SU-DHL-6 (cell line): ENCODE data around the gene PDPK1.

ENCODE experiments used
- H2AFZ ChIP-seq: fragments of 200-600 bp; sonication (generic); 2 replicates; pipeline ENCODE4 v1.6.1; 2014; ENCODE audit warnings: low read depth, mild to moderate bottlenecking, moderate library complexity, mixed read lengths, antibody characterized with exemption, low read length; ENCODE audit not compliant: severe bottlenecking
- H3F3A ChIP-seq: fragments of 200-600 bp; shearing (Covaris generic); 2 replicates; pipeline ENCODE4 v1.6.0; 2016; ENCODE audit warnings: antibody characterized with exemption, mild to moderate bottlenecking; ENCODE audit not compliant: insufficient read depth
- H3K27ac ChIP-seq: fragments of 200-600 bp; sonication (generic); 2 replicates; pipeline ENCODE4 v1.5.1; 2016; ENCODE audit warnings: low read depth, mild to moderate bottlenecking, low read length, moderate library complexity, mixed read lengths
- H3K27me3 ChIP-seq: fragments of 200-600 bp; sonication (generic), shearing (Covaris generic); 2 replicates; pipeline ENCODE4 v1.6.0; 2014; ENCODE audit warnings: mild to moderate bottlenecking, low read length
- H3K36me3 ChIP-seq: fragments of 200-600 bp; sonication (generic); 2 replicates; pipeline ENCODE4 v1.6.1; 2014; ENCODE audit warnings: mild to moderate bottlenecking, low read length, mixed read lengths
- H3K4me2 ChIP-seq: fragments of 300-600, 200-600 bp; shearing (Covaris generic), sonication (generic); 2 replicates; pipeline ENCODE4 v1.6.0; 2014; ENCODE audit warnings: low read length, low read depth, mild to moderate bottlenecking; ENCODE audit not compliant: poor library complexity, severe bottlenecking
- H3K4me3 ChIP-seq: fragments of 200-600 bp; sonication (generic); 2 replicates; pipeline ENCODE4 v1.5.1; 2014; ENCODE audit warnings: antibody characterized with exemption, low read length, mild to moderate bottlenecking, mixed read lengths; ENCODE audit not compliant: insufficient read depth, poor library complexity, severe bottlenecking
- H3K79me2 ChIP-seq: fragments of 200-600 bp; sonication (generic); 2 replicates; pipeline ENCODE4 v1.6.1; 2014; ENCODE audit warnings: mild to moderate bottlenecking, low read length, moderate library complexity; ENCODE audit not compliant: insufficient read depth
- H3K9ac ChIP-seq: fragments of 200-600 bp; sonication (generic); 2 replicates; pipeline ENCODE4 v1.7.0; 2014; ENCODE audit warnings: mild to moderate bottlenecking, low read length
- H3K9me2 ChIP-seq: fragments of 200-600 bp; sonication (generic); replicated peaks from 2 replicates; pipeline ENCODE4 v1.6.1; 2014; ENCODE audit warnings: low read length; ENCODE audit not compliant: insufficient read depth
- H3K9me3 ChIP-seq: fragments of 200-600 bp; sonication (generic); 2 replicates; pipeline ENCODE4 v1.6.1; 2014; ENCODE audit warnings: low read length, mixed read lengths; ENCODE audit not compliant: insufficient read depth
- H4K20me1 ChIP-seq: fragments of 200-600 bp; sonication (generic); 2 replicates; pipeline ENCODE4 v1.6.1; 2014; ENCODE audit warnings: low read depth, mild to moderate bottlenecking, antibody characterized with exemption, low read length, moderate library complexity, mixed read lengths
- CTCF ChIP-seq: fragments of 200-600 bp; sonication (generic); IDR thresholded peaks from one replicate; pipeline ENCODE4 v1.5.1; 2017; ENCODE audit warnings: antibody characterized with exemption, mild to moderate bottlenecking, low read length, moderate library complexity; ENCODE audit not compliant: insufficient read depth, poor library complexity, severe bottlenecking
- EZH2phosphoT487 ChIP-seq: fragments of 200-600 bp; sonication (generic), shearing (Covaris generic); conservative IDR thresholded peaks from 2 replicates; pipeline ENCODE4 v1.6.1; 2018; ENCODE audit warnings: mild to moderate bottlenecking, antibody characterized with exemption, low read length, moderate library complexity, mixed read lengths

PDPK1 gene

GRCh38 chr16:2497695-2498484 is 39.9 kb upstream of the PDPK1 start:
- H3K9me3 ChIP-seq, result no peaks in the 10 kb centered on the region
- H3K4me2 ChIP-seq, result no peak overlapping the region

GRCh38 chr16:2498531-2499253 is 39.1 kb upstream of the PDPK1 start:
- no peak overlapping the region for H3K4me3 ChIP-seq
- no peak overlapping the region for H3K9ac ChIP-seq
- no peak for TF ChIP-seq CTCF
- no peak for TF ChIP-seq EZH2phosphoT487
- no peak overlapping the region for H2AFZ ChIP-seq
- no peaks in the 10 kb centered on the region for H3K36me3 ChIP-seq
- no peaks in the 10 kb centered on the region for H3K79me2 ChIP-seq
- H3K4me2 ChIP-seq, result no peak overlapping the region
- no peaks in the 10 kb centered on the region for H4K20me1 ChIP-seq
- no peak overlapping the region for H3K27ac ChIP-seq
- peaks cover 2% of the 10 kb centered on the region; the same call in 1 of the 2 replicates for H3F3A ChIP-seq
- no peaks in the 10 kb centered on the region for H3K9me2 ChIP-seq
- H3K9me3 ChIP-seq, result no peaks in the 10 kb centered on the region
- no peaks in the 10 kb centered on the region for H3K27me3 ChIP-seq

More at GRCh38 chr16:2497695-2498484, 39.9 kb upstream of the PDPK1 start:
- H2AFZ ChIP-seq, result no peak overlapping the region
- no peak for TF ChIP-seq EZH2phosphoT487
- TF ChIP-seq CTCF, result no peak
- no peaks in the 10 kb centered on the region for H3K79me2 ChIP-seq
- no peaks in the 10 kb centered on the region for H3F3A ChIP-seq
- H3K27me3 ChIP-seq, result no peaks in the 10 kb centered on the region
- no peaks in the 10 kb centered on the region for H4K20me1 ChIP-seq
- no peak overlapping the region for H3K9ac ChIP-seq
- no peaks in the 10 kb centered on the region for H3K36me3 ChIP-seq
- H3K4me3 ChIP-seq, result no peak overlapping the region
- no peak overlapping the region for H3K27ac ChIP-seq
- no peaks in the 10 kb centered on the region for H3K9me2 ChIP-seq

DNA sequence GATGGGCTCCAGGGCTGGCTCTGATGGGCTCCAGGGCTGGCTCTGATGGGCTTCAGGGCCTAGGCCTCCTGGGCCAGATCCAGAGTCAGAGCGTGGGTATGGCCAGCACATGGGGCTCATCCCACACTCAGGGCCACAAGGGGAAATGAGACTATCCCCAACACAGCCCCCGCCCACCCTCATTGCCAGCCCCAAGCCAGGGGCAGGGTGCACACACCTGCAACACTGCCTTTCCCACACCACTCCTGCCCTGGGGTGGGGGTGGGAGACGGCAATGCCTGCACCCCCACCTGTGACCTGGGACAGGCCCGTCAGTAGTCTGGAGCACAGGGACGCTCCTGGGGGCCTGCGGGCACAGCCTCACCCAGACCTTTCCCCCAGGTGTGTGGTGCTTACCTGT is 38.4 kb upstream of the PDPK1 start:
- Histone ChIP-seq H3K4me2 (no peak overlapping the region), H3K9me2 (no peaks in the 10 kb centered on the region), H4K20me1 (no peaks in the 10 kb centered on the region), H3K27me3 (no peaks in the 10 kb centered on the region), H2AFZ (no peak overlapping the region), H3K4me3 (no peak overlapping the region), H3F3A (peaks cover 2% of the 10 kb centered on the region; the same call in 1 of the 2 replicates), H3K36me3 (no peaks in the 10 kb centered on the region), H3K9me3 (no peaks in the 10 kb centered on the region), H3K79me2 (no peaks in the 10 kb centered on the region), H3K9ac (no peak overlapping the region), H3K27ac (no peak overlapping the region)
- TF ChIP-seq CTCF, result no peak
- no peak for TF ChIP-seq EZH2phosphoT487
